Heart right ventricle (tissue), 16 donors: Measurements from ENCODE around the gene NAT8L. TPM values are rescaled to one million over a fixed set of nuclear protein-coding genes. Genes with fewer than 3 reads are reported as not detected.

ENCODE experiments used
- ATAC-seq, 8 donors: fragments of 200-7000 bp; cut with Tn5 transposase; one replicate each; pipeline ENCODE4 v1.9.1; 2020; ENCODE audit warnings: mild to moderate bottlenecking in 8 of 8, moderate library complexity in 8 of 8, moderate number of reproducible peaks in 1 of 8
- DNase-seq, 2 donors: peaks; one replicate each; pipeline ENCODE4 v3.0.0-alpha.2; 2020
- H3K27ac ChIP-seq, 10 donors: fragments of 200-600 bp; sonication (generic) in 2 of 10; one replicate each; pipeline versions ENCODE4 v1.5.0 to v1.8.0; 2020 to 2022; ENCODE audit warnings: mild to moderate bottlenecking in 3 of 10
- H3K27me3 ChIP-seq, 7 donors: fragments of 200-600 bp; one replicate each; pipeline ENCODE4 v1.8.0; 2021 to 2022; ENCODE audit warnings: mild to moderate bottlenecking in 2 of 7
- H3K36me3 ChIP-seq, 9 donors: fragments of 200-600 bp; sonication (generic) in 1 of 9; one replicate each; pipeline versions ENCODE4 v1.5.0 to v1.8.0; 2020 to 2022; ENCODE audit warnings: mild to moderate bottlenecking in 2 of 9
- H3K4me1 ChIP-seq, 9 donors: fragments of 200-600 bp; sonication (generic) in 1 of 9; one replicate each; pipeline versions ENCODE4 v1.5.0 to v1.8.0; 2020 to 2022; ENCODE audit warnings: mild to moderate bottlenecking in 4 of 9
- H3K4me3 ChIP-seq, 10 donors: fragments of 200-600 bp; sonication (generic) in 2 of 10; one replicate each; pipeline versions ENCODE4 v1.5.0 to v1.8.0; 2020 to 2022; ENCODE audit warnings: mild to moderate bottlenecking in 7 of 10, moderate library complexity in 2 of 10
- H3K9me3 ChIP-seq, 11 donors: fragments of 200-600 bp in 10 of 11; sonication (generic) in 2 of 11; one replicate each; pipeline versions ENCODE4 v1.5.0 to v1.8.0; 2013 to 2022; ENCODE audit warnings: mild to moderate bottlenecking in 2 of 11, control low read depth in 1 of 11, moderate library complexity in 1 of 11
- CTCF ChIP-seq, 9 donors: fragments of 200-600 bp; sonication (generic) in 2 of 9; IDR thresholded peaks; one replicate each; pipeline versions ENCODE4 v1.5.0 to v1.8.0; 2021 to 2022; ENCODE audit warnings: antibody characterized with exemption in 9 of 9, mild to moderate bottlenecking in 5 of 9, moderate library complexity in 1 of 9
- WGBS, 2 donors: extraction: QIAGEN DNeasy Blood & Tissue Kit; methylation state at CpG; one replicate each; pipeline ENCODE4 v1.1.7; 2013; ENCODE audit warnings: inconsistent platforms in 1 of 2; 5-methylcytosine and 5-hydroxymethylcytosine counted together
- intact Hi-C, 10 donors: fragments of 100-400 bp; cut with DNase I; formaldehyde crosslinking; loops; one replicate each; pipeline versions ENCODE4 v1.11.1 to v1.14.2; 2022
- polyA plus RNA-seq, 2 donors: library from polyadenylated mRNA; stranded (reverse); fragments of 200-250 nt; gene quantifications; one replicate each; pipeline ENCODE4 v1.2.3, GENCODE V29; 2013
- total RNA-seq, 10 donors: library from RNA; stranded (reverse); fragmentation: NEBNext Ultra II Directional in 3 of 10; extraction: Animal tissue kit (Norgen Biotek cat#: 25700) in 3 of 10; gene quantifications; one replicate each; pipeline versions ENCODE4 v1.2.1 to v1.2.4, GENCODE V29; 2021 to 2023
- donor health status: Arrhythmogenic right ventricular cardiomyopathy.
- donor health status: ischemic (EF 13 %, LVEDD 7.1; RV severe dilation, severe dysfunction).
- donor health status: healthy with polysubstance abuse.
- donor health status: DM: no; HTN: yes; CAD: no.
- donor health status: DM: no; HTN: no; CAD: no.
- donor health status: ischemic (EF 25% LVEDD 6.9; RV normal size, moderate dysfunction).
- donor health status: ischemic (EF 25% LVEDD 5.7; RV mildly dilated, moderate dysfunction).
- donor health status: healthy.
- donor health status: DM: yes; HTN: yes; CAD: no.
- donor health status: Ischemic cardiomyopathy.
- donor health status: ischemic (EF 35%, LVEDD 5.7; RV mildly dilated, moderate dysfunction).
- donor health status: nonischemic (EF 11% LVEDD 7.7; RV severe dilation, severe dysfunction).
- donor health status: DM: yes; HTN: yes; CAD: no.
- donor health status: PGD.
- donor health status: ischemic (EF 29% LVEDD 5.4; RV normal size, mild dysfunction).
- donor health status: nonischemic (EF 23%, LVEDD 6.1; RV moderate dilation, normal function).

The NAT8L gene
- total and polyA plus RNA-seq, 12 donors: 0.12 to 1.4 (median 0.37) TPM

- TF ChIP-seq CTCF (IDR thresholded peaks at IDR 0.05): no peak
- DNase-seq: peak in 1 of 2 donors; percentile 9
- intact Hi-C loops: no loop called here
- Histone ChIP-seq H3K9me3 (no peaks in the 10 kb centered on the region), H3K36me3 (no peaks in the 10 kb centered on the region), H3K4me1 (peaks cover 0 to 10% (median 5%) of the 10 kb centered on the region in 9 donors), H3K27ac (no peak overlapping the region), H3K4me3 (no peak overlapping the region), H3K27me3 (peaks cover 14 to 56% (median 53%) of the 10 kb centered on the region in 7 donors)
- WGBS, 2 donors: 72 to 73% methylated on average over 42 of the region's 42 CpGs
- peak in 1 of 8 donors; percentile 22 for ATAC-seq
Observed at GRCh38 chr4:2061186-2062131, 2.3 kb downstream of the NAT8L start.

GRCh38 chr4:2062168-2062807, 3.2 kb downstream of the NAT8L start:
- peaks cover 14 to 48% (median 47%) of the 10 kb centered on the region in 7 donors for H3K27me3 ChIP-seq
- H3K36me3 ChIP-seq: no peaks in the 10 kb centered on the region
- no peak for TF ChIP-seq CTCF (IDR thresholded peaks at IDR 0.05)
- H3K4me1 ChIP-seq: peaks cover 0 to 10% (median 5%) of the 10 kb centered on the region in 9 donors
- intact Hi-C loops: no loop called here
- no peak for ATAC-seq
- no peaks in the 10 kb centered on the region for H3K9me3 ChIP-seq
- WGBS, 2 donors: 85 to 96% methylated on average over 11 of the region's 11 CpGs
- H3K27ac ChIP-seq: no peak overlapping the region
- no peak overlapping the region for H3K4me3 ChIP-seq
- no peak for DNase-seq

GRCh38 chr4:2062808-2063524, 3.8 kb downstream of the NAT8L start:
- no peaks in the 10 kb centered on the region for H3K36me3 ChIP-seq
- no peak for TF ChIP-seq CTCF (IDR thresholded peaks at IDR 0.05)
- intact Hi-C loops: no loop called here
- peak in 1 of 2 donors; percentile 8 for DNase-seq
- 70 to 72% methylated on average over 16 of the region's 16 CpGs for WGBS, 2 donors
- peaks cover 14 to 41% (median 40%) of the 10 kb centered on the region in 7 donors for H3K27me3 ChIP-seq
- H3K4me1 ChIP-seq: peaks cover 0 to 10% (median 5%) of the 10 kb centered on the region in 9 donors
- no peak for ATAC-seq
- no peak overlapping the region for H3K27ac ChIP-seq
- H3K4me3 ChIP-seq: no peak overlapping the region
- H3K9me3 ChIP-seq: no peaks in the 10 kb centered on the region
